Measurements from ENCODE around the gene RAB31. TPM values are rescaled to one million over a fixed set of nuclear protein-coding genes. Genes with fewer than 3 reads are reported as not detected.

The RAB31 gene
- total RNA-seq, 4 donors from 2014 or later, result 13.1 to 18.4 (median 16.9) TPM

GRCh38 chr18:9665314-9665713 lies 42.8 kb upstream of the RAB31 start:
- H3K27me3 ChIP-seq, result no peaks in the 10 kb centered on the region
- in situ Hi-C loops (cut with MboI; ENCODE audit: low pct_ligation_motif_present in 1 of 4, low pct_unique_long_range_greater_than_20kb in 1 of 4, low sequenced_read_pairs in 3 of 4), result no loop called here
- H3K4me3 ChIP-seq, result no peak overlapping the region
- no peaks in the 10 kb centered on the region for H3K36me3 ChIP-seq
- intact Hi-C loops (cut with DNase I; ENCODE audit: low total_unique reads), result no loop called here
- 60 to 85% methylated on average over 1 to 3 of the region's 3 CpGs for WGBS, 2 donors (ENCODE audit: low coverage in 1 of 2)
- no peaks in the 10 kb centered on the region for H3K9me3 ChIP-seq
- TF ChIP-seq POLR2AphosphoS5 (IDR thresholded peaks at IDR 0.05) (no peak), EP300 (IDR thresholded peaks at IDR 0.05; ENCODE audit: low read depth) (no peak), CTCF (IDR thresholded peaks at IDR 0.05) (no peak), POLR2A (IDR thresholded peaks at IDR 0.05) (no peak)
- no peak overlapping the region for H3K27ac ChIP-seq
- no peak for DNase-seq
- H3K4me1 ChIP-seq, result no peaks in the 10 kb centered on the region

DNA sequence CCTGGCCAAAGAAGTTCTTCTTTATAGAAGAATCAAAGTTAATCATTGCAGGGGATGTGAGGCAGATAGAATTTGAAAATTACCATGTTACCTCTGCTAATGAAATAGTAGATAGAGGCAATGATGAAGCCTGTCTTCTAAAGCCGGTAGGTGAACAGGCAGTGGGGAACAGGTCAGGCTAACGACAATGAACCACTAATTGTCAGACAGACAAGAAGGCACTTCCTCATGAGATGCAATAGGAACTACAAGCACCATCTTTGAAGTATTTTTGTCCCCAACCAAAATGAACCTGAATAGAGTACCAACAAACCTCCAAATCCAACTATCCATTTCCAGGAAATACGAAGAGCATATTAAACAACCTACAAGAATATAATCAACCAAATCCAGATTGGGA lies 41.6 kb upstream of the RAB31 start:
- WGBS, 2 donors (ENCODE audit: low coverage in 1 of 2), result 87 to 94% methylated on average over 3 of the region's 3 CpGs
- H3K4me3 ChIP-seq, result no peak overlapping the region
- no peaks in the 10 kb centered on the region for H3K27me3 ChIP-seq
- H3K36me3 ChIP-seq, result no peaks in the 10 kb centered on the region
- no peak for DNase-seq
- intact Hi-C loops (cut with DNase I; ENCODE audit: low total_unique reads), result no loop called here
- in situ Hi-C loops (cut with MboI; ENCODE audit: low pct_ligation_motif_present in 1 of 4, low pct_unique_long_range_greater_than_20kb in 1 of 4, low sequenced_read_pairs in 3 of 4), result no loop called here
- H3K9me3 ChIP-seq, result no peaks in the 10 kb centered on the region
- H3K4me1 ChIP-seq, result no peaks in the 10 kb centered on the region
- TF ChIP-seq POLR2AphosphoS5 (IDR thresholded peaks at IDR 0.05) (no peak), EP300 (IDR thresholded peaks at IDR 0.05; ENCODE audit: low read depth) (no peak), CTCF (IDR thresholded peaks at IDR 0.05) (no peak), POLR2A (IDR thresholded peaks at IDR 0.05) (no peak)
- H3K27ac ChIP-seq, result no peak overlapping the region

GRCh38 chr18:9669016-9669415 lies 39.1 kb upstream of the RAB31 start:
- Histone ChIP-seq H3K36me3 (no peaks in the 10 kb centered on the region), H3K9me3 (no peaks in the 10 kb centered on the region), H3K4me3 (no peak overlapping the region), H3K27ac (no peak overlapping the region), H3K4me1 (peaks cover 4 to 12% (median 8%) of the 10 kb centered on the region in 4 donors), H3K27me3 (no peaks in the 10 kb centered on the region)
- DNase-seq, result no peak
- intact Hi-C loops (cut with DNase I; ENCODE audit: low total_unique reads) (no loop called here), in situ Hi-C loops (cut with MboI; ENCODE audit: low pct_ligation_motif_present in 1 of 4, low pct_unique_long_range_greater_than_20kb in 1 of 4, low sequenced_read_pairs in 3 of 4) (no loop called here)
- TF ChIP-seq POLR2A (IDR thresholded peaks at IDR 0.05), result no peak
- no peak for TF ChIP-seq POLR2AphosphoS5 (IDR thresholded peaks at IDR 0.05)
- no peak for TF ChIP-seq EP300 (IDR thresholded peaks at IDR 0.05; ENCODE audit: low read depth)
- TF ChIP-seq CTCF (IDR thresholded peaks at IDR 0.05), result no peak
- 96% methylated on average over 3 of the region's 3 CpGs; no CpG with 5 or more reads in 1 of the 2 donors for WGBS, 2 donors (ENCODE audit: low coverage in 1 of 2)

GRCh38 chr18:9671214-9671613 lies 36.9 kb upstream of the RAB31 start:
- Histone ChIP-seq H3K4me1 (peaks cover 4 to 12% (median 8%) of the 10 kb centered on the region in 4 donors), H3K27ac (no peak overlapping the region), H3K4me3 (no peak overlapping the region), H3K36me3 (no peaks in the 10 kb centered on the region), H3K27me3 (no peaks in the 10 kb centered on the region), H3K9me3 (no peaks in the 10 kb centered on the region)
- no peak for DNase-seq
- 83 to 85% methylated on average over 4 to 7 of the region's 7 CpGs for WGBS, 2 donors (ENCODE audit: low coverage in 1 of 2)
- intact Hi-C loops (cut with DNase I; ENCODE audit: low total_unique reads) (no loop called here), in situ Hi-C loops (cut with MboI; ENCODE audit: low pct_ligation_motif_present in 1 of 4, low pct_unique_long_range_greater_than_20kb in 1 of 4, low sequenced_read_pairs in 3 of 4) (no loop called here)
- TF ChIP-seq EP300 (IDR thresholded peaks at IDR 0.05; ENCODE audit: low read depth) (no peak), POLR2A (IDR thresholded peaks at IDR 0.05) (no peak), POLR2AphosphoS5 (IDR thresholded peaks at IDR 0.05) (no peak), CTCF (IDR thresholded peaks at IDR 0.05) (no peak)
